C4-2B (cell line): ENCODE measurements around the gene OR6K3.

Experiments used
- ZFX ChIP-seq: fragments of 450-650 bp; IDR thresholded peaks from 2 replicates; pipeline ENCODE4 v1.6.1; 2017
- TF ChIP-seq, protein P1 (sequence below): fragments of 450-650 bp; conservative IDR thresholded peaks from 2 replicates; pipeline ENCODE4 v1.5.1; 2017; ENCODE audit warnings: mild to moderate bottlenecking

DNA sequence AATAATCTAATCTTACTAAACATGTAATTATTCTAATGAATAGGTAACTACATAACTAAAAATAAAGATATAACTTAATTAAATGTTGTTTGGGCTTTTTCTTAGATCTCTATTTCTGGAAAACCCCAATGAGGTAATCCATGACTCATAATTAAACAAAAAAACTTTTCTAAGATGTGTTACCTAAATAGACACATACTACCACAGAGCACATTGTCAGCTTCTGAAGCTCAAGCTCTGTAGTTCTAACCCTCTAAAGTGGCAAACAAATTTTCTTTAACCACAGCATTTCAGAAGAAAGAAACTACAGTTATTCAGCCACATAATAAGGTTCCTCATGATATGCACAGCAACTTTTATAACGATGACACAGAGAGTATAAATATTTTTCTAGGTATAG lies 4.2 kb downstream of the OR6K3 start:
- TF ChIP-seq, protein P1, sequence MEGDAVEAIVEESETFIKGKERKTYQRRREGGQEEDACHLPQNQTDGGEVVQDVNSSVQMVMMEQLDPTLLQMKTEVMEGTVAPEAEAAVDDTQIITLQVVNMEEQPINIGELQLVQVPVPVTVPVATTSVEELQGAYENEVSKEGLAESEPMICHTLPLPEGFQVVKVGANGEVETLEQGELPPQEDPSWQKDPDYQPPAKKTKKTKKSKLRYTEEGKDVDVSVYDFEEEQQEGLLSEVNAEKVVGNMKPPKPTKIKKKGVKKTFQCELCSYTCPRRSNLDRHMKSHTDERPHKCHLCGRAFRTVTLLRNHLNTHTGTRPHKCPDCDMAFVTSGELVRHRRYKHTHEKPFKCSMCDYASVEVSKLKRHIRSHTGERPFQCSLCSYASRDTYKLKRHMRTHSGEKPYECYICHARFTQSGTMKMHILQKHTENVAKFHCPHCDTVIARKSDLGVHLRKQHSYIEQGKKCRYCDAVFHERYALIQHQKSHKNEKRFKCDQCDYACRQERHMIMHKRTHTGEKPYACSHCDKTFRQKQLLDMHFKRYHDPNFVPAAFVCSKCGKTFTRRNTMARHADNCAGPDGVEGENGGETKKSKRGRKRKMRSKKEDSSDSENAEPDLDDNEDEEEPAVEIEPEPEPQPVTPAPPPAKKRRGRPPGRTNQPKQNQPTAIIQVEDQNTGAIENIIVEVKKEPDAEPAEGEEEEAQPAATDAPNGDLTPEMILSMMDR: no peak
- TF ChIP-seq ZFX: no peak
